Measurements from ENCODE around the gene PCDHGA12. TPM values are rescaled to one million over a fixed set of nuclear protein-coding genes. Genes with fewer than 3 reads are reported as not detected.

PCDHGA12 gene
- total and polyA plus RNA-seq, 2 donors (not counting 1 experiment from before 2014, with no cell fraction given): 11.9 to 13.7 TPM

DNA sequence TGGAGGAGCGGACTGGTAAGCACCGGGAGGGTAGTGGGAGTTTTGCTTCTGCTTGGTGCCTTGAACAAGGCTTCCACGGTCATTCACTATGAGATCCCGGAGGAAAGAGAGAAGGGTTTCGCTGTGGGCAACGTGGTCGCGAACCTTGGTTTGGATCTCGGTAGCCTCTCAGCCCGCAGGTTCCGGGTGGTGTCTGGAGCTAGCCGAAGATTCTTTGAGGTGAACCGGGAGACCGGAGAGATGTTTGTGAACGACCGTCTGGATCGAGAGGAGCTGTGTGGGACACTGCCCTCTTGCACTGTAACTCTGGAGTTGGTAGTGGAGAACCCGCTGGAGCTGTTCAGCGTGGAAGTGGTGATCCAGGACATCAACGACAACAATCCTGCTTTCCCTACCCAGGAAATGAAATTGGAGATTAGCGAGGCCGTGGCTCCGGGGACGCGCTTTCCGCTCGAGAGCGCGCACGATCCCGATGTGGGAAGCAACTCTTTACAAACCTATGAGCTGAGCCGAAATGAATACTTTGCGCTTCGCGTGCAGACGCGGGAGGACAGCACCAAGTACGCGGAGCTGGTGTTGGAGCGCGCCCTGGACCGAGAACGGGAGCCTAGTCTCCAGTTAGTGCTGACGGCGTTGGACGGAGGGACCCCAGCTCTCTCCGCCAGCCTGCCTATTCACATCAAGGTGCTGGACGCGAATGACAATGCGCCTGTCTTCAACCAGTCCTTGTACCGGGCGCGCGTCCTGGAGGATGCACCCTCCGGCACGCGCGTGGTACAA, 46.0 kb downstream of the PCDHGA12 start:
- peak overlapping the region; percentile 76 to 95 (median 84) for H3K4me3 ChIP-seq (replicated peaks in 1 of 4; ENCODE audit: control extremely low read depth in 1 of 4, insufficient read depth in 1 of 4, low read depth in 3 of 4, low read length in 4 of 4)
- H3K79me2 ChIP-seq (ENCODE audit: control insufficient read depth, insufficient read depth, low read length): peaks cover 29% of the 10 kb centered on the region
- no peaks in the 10 kb centered on the region for H3K27me3 ChIP-seq (ENCODE audit: control insufficient read depth, insufficient read depth, low read length)
- H4K20me1 ChIP-seq (ENCODE audit: control insufficient read depth, extremely low read depth, insufficient read depth, low read length): peaks cover 3% of the 10 kb centered on the region
- H3K9ac ChIP-seq (ENCODE audit: insufficient read depth, low read length): peak overlapping the region; percentile 75
- peak overlapping the region; percentile 51 for H2AFZ ChIP-seq (ENCODE audit: low read length)
- peak overlapping the region; percentile 83 for H3K27ac ChIP-seq (ENCODE audit: insufficient read depth, low read length)
- H3K4me2 ChIP-seq (ENCODE audit: extremely low read depth, insufficient read depth, low read length): peak overlapping the region; percentile 89
- no peaks in the 10 kb centered on the region for H3K9me3 ChIP-seq (ENCODE audit: control insufficient read depth, insufficient read depth, low read depth, low read length)
- DNase-seq (ENCODE audit: low read depth in 2 of 2): peak; percentile 84 to 85
- H3K36me3 ChIP-seq (ENCODE audit: control insufficient read depth, insufficient read depth, low read length): peaks cover 1% of the 10 kb centered on the region
- peaks cover 14% of the 10 kb centered on the region for H3K4me1 ChIP-seq (ENCODE audit: control insufficient read depth, extremely low read depth, insufficient read depth, low read length)
- TF ChIP-seq EZH2 (IDR thresholded peaks at IDR 0.05; ENCODE audit: low read length, missing control alignments): no peak
- TF ChIP-seq, protein P1, sequence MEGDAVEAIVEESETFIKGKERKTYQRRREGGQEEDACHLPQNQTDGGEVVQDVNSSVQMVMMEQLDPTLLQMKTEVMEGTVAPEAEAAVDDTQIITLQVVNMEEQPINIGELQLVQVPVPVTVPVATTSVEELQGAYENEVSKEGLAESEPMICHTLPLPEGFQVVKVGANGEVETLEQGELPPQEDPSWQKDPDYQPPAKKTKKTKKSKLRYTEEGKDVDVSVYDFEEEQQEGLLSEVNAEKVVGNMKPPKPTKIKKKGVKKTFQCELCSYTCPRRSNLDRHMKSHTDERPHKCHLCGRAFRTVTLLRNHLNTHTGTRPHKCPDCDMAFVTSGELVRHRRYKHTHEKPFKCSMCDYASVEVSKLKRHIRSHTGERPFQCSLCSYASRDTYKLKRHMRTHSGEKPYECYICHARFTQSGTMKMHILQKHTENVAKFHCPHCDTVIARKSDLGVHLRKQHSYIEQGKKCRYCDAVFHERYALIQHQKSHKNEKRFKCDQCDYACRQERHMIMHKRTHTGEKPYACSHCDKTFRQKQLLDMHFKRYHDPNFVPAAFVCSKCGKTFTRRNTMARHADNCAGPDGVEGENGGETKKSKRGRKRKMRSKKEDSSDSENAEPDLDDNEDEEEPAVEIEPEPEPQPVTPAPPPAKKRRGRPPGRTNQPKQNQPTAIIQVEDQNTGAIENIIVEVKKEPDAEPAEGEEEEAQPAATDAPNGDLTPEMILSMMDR (conservative IDR thresholded peaks at IDR 0.05 in 1 of 2, IDR thresholded peaks at IDR 0.05 in 1 of 2; ENCODE audit: low read depth in 1 of 2, low read length in 2 of 2): no peak

DNA sequence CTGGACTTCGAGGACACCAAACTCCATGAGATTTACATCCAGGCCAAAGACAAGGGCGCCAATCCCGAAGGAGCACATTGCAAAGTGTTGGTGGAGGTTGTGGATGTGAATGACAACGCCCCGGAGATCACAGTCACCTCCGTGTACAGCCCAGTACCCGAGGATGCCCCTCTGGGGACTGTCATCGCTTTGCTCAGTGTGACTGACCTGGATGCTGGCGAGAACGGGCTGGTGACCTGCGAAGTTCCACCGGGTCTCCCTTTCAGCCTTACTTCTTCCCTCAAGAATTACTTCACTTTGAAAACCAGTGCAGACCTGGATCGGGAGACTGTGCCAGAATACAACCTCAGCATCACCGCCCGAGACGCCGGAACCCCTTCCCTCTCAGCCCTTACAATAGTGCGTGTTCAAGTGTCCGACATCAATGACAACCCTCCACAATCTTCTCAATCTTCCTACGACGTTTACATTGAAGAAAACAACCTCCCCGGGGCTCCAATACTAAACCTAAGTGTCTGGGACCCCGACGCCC, 46.8 kb downstream of the PCDHGA12 start:
- DNase-seq (ENCODE audit: low read depth in 2 of 2): no peak
- Histone ChIP-seq H2AFZ (ENCODE audit: low read length) (no peak overlapping the region), H3K4me3 (replicated peaks in 1 of 4; ENCODE audit: control extremely low read depth in 1 of 4, insufficient read depth in 1 of 4, low read depth in 3 of 4, low read length in 4 of 4) (peak overlapping the region; percentile 76 to 95 (median 84)), H3K4me2 (ENCODE audit: extremely low read depth, insufficient read depth, low read length) (peak overlapping the region; percentile 89), H3K9me3 (ENCODE audit: control insufficient read depth, insufficient read depth, low read depth, low read length) (no peaks in the 10 kb centered on the region), H3K4me1 (ENCODE audit: control insufficient read depth, extremely low read depth, insufficient read depth, low read length) (peaks cover 14% of the 10 kb centered on the region), H4K20me1 (ENCODE audit: control insufficient read depth, extremely low read depth, insufficient read depth, low read length) (peaks cover 3% of the 10 kb centered on the region), H3K36me3 (ENCODE audit: control insufficient read depth, insufficient read depth, low read length) (peaks cover 1% of the 10 kb centered on the region), H3K27me3 (ENCODE audit: control insufficient read depth, insufficient read depth, low read length) (no peaks in the 10 kb centered on the region), H3K27ac (ENCODE audit: insufficient read depth, low read length) (peak overlapping the region; percentile 83), H3K9ac (ENCODE audit: insufficient read depth, low read length) (no peak overlapping the region), H3K79me2 (ENCODE audit: control insufficient read depth, insufficient read depth, low read length) (peaks cover 29% of the 10 kb centered on the region)
- TF ChIP-seq, protein P1 (conservative IDR thresholded peaks at IDR 0.05 in 1 of 2, IDR thresholded peaks at IDR 0.05 in 1 of 2; ENCODE audit: low read depth in 1 of 2, low read length in 2 of 2): no peak
- no peak for TF ChIP-seq EZH2 (IDR thresholded peaks at IDR 0.05; ENCODE audit: low read length, missing control alignments)

DNA sequence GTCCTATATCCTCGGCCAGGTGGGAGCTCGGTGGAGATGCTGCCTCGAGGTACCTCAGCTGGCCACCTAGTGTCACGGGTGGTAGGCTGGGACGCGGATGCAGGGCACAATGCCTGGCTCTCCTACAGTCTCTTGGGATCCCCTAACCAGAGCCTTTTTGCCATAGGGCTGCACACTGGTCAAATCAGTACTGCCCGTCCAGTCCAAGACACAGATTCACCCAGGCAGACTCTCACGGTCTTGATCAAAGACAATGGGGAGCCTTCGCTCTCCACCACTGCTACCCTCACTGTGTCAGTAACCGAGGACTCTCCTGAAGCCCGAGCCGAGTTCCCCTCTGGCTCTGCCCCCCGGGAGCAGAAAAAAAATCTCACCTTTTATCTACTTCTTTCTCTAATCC, 47.5 kb downstream of the PCDHGA12 start:
- peak overlapping the region; percentile 7 for H3K27ac ChIP-seq (ENCODE audit: insufficient read depth, low read length)
- no peak overlapping the region for H2AFZ ChIP-seq (ENCODE audit: low read length)
- no peaks in the 10 kb centered on the region for H3K9me3 ChIP-seq (ENCODE audit: control insufficient read depth, insufficient read depth, low read depth, low read length)
- H3K9ac ChIP-seq (ENCODE audit: insufficient read depth, low read length): peak overlapping the region; percentile 45
- peaks cover 29% of the 10 kb centered on the region for H3K79me2 ChIP-seq (ENCODE audit: control insufficient read depth, insufficient read depth, low read length)
- peak overlapping the region; percentile 76 to 95 (median 84) for H3K4me3 ChIP-seq (replicated peaks in 1 of 4; ENCODE audit: control extremely low read depth in 1 of 4, insufficient read depth in 1 of 4, low read depth in 3 of 4, low read length in 4 of 4)
- no peaks in the 10 kb centered on the region for H3K27me3 ChIP-seq (ENCODE audit: control insufficient read depth, insufficient read depth, low read length)
- H3K4me2 ChIP-seq (ENCODE audit: extremely low read depth, insufficient read depth, low read length): peak overlapping the region; percentile 89
- DNase-seq (ENCODE audit: low read depth in 2 of 2): no peak
- H3K4me1 ChIP-seq (ENCODE audit: control insufficient read depth, extremely low read depth, insufficient read depth, low read length): peaks cover 18% of the 10 kb centered on the region
- peaks cover 3% of the 10 kb centered on the region for H4K20me1 ChIP-seq (ENCODE audit: control insufficient read depth, extremely low read depth, insufficient read depth, low read length)
- peaks cover 1% of the 10 kb centered on the region for H3K36me3 ChIP-seq (ENCODE audit: control insufficient read depth, insufficient read depth, low read length)
- TF ChIP-seq, protein P1 (conservative IDR thresholded peaks at IDR 0.05 in 1 of 2, IDR thresholded peaks at IDR 0.05 in 1 of 2; ENCODE audit: low read depth in 1 of 2, low read length in 2 of 2): no peak
- TF ChIP-seq EZH2 (IDR thresholded peaks at IDR 0.05; ENCODE audit: low read length, missing control alignments): no peak

Measured in fibroblast of lung (primary cell).